Liver (tissue), 10 donors: ENCODE results near the gene CHCHD1. TPM values are rescaled to one million over a fixed set of nuclear protein-coding genes. Genes with fewer than 3 reads are reported as not detected.
"Not testable (repeated sequence)": the region's sequence is repeated elsewhere in the genome, so short reads cannot be mapped to it uniquely, and the experiment has no call there.

Experiments used
- DNase-seq: peaks from one replicate; pipeline ENCODE4 v3.0.0-alpha.2; 2017; ENCODE audit warnings: low spot score
- H3K27ac ChIP-seq, 2 donors: one replicate each; pipeline ENCODE4 v1.7.0; 2013; ENCODE audit warnings: inconsistent platforms in 2 of 2, low read length in 2 of 2, control low read depth in 1 of 2, low read depth in 1 of 2, mild to moderate bottlenecking in 1 of 2
- H3K27me3 ChIP-seq, 4 donors: one replicate each; pipeline versions ENCODE4 v1.6.1 to v1.7.0; 2013; ENCODE audit warnings: low read length in 3 of 4, inconsistent platforms in 1 of 4, mild to moderate bottlenecking in 1 of 4, moderate library complexity in 1 of 4; ENCODE audit not compliant: control insufficient read depth in 4 of 4, insufficient read depth in 4 of 4
- H3K36me3 ChIP-seq, 4 donors: one replicate each; pipeline versions ENCODE4 v1.6.1 to v1.7.0; 2013; ENCODE audit warnings: low read length in 3 of 4, mild to moderate bottlenecking in 3 of 4, low read depth in 1 of 4, moderate library complexity in 1 of 4; ENCODE audit not compliant: control insufficient read depth in 4 of 4, insufficient read depth in 3 of 4
- H3K4me1 ChIP-seq, 4 donors: one replicate each; pipeline versions ENCODE4 v1.6.1 to v1.7.0; 2013; ENCODE audit warnings: low read length in 3 of 4, mild to moderate bottlenecking in 3 of 4, moderate library complexity in 1 of 4; ENCODE audit not compliant: control insufficient read depth in 4 of 4, insufficient read depth in 4 of 4
- H3K4me3 ChIP-seq, 3 donors: one replicate each; pipeline versions ENCODE4 v1.6.1 to v1.7.0; 2013; ENCODE audit warnings: low read length in 3 of 3, control low read depth in 1 of 3, low read depth in 1 of 3, mild to moderate bottlenecking in 1 of 3
- H3K9ac ChIP-seq, 2 donors: one replicate each; pipeline ENCODE4 v1.7.0; 2013; ENCODE audit warnings: low read length in 2 of 2, mild to moderate bottlenecking in 2 of 2, moderate library complexity in 2 of 2, control low read depth in 1 of 2, low read depth in 1 of 2
- H3K9me3 ChIP-seq, 4 donors: one replicate each; pipeline versions ENCODE4 v1.6.1 to v1.7.0; 2013; ENCODE audit warnings: low read length in 3 of 4; ENCODE audit not compliant: control insufficient read depth in 4 of 4
- CTCF ChIP-seq: fragments of 150-350 bp; IDR thresholded peaks from 2 replicates; pipeline ENCODE4 v1.5.1; 2017; ENCODE audit warnings: improper control_type of control experiment, low read depth, low read length; ENCODE audit not compliant: missing input control
- EGR1 ChIP-seq, 2 donors: IDR thresholded peaks; 2 replicates each; pipeline ENCODE4 v1.6.1; 2016 to 2018; ENCODE audit warnings: antibody characterized with exemption in 2 of 2, low read depth in 2 of 2
- FOXA1 ChIP-seq: IDR thresholded peaks from 2 replicates; pipeline ENCODE4 v1.6.1; 2016; ENCODE audit warnings: antibody characterized with exemption
- GABPA ChIP-seq, 2 donors: IDR thresholded peaks in 1 of 2; conservative IDR thresholded peaks in 1 of 2; 2 replicates each; pipeline ENCODE4 v1.6.1; 2016; ENCODE audit warnings: antibody characterized with exemption in 2 of 2, mild to moderate bottlenecking in 1 of 2, moderate library complexity in 1 of 2
- JUND ChIP-seq, 2 donors: IDR thresholded peaks; 2 replicates each; pipeline ENCODE4 v1.6.1; 2016; ENCODE audit warnings: antibody characterized with exemption in 2 of 2
- MAX ChIP-seq: IDR thresholded peaks from 2 replicates; pipeline ENCODE4 v1.6.1; 2016; ENCODE audit warnings: antibody characterized with exemption
- TAF1 ChIP-seq: conservative IDR thresholded peaks from 2 replicates; pipeline ENCODE4 v1.6.1; 2016; ENCODE audit warnings: antibody characterized with exemption, mild to moderate bottlenecking
- ZBTB33 ChIP-seq: IDR thresholded peaks from 2 replicates; pipeline ENCODE4 v1.6.1; 2016; ENCODE audit warnings: antibody characterized with exemption
- WGBS: extraction: QIAGEN DNeasy Blood & Tissue Kit; methylation state at CpG from one replicate; pipeline ENCODE4 v1.1.7; 2013; 5-methylcytosine and 5-hydroxymethylcytosine counted together
- polyA plus RNA-seq, 2 donors: library from polyadenylated mRNA; stranded (reverse) in 1 of 2; unstranded in 1 of 2; fragments of 200-250 nt in 1 of 2; fragments of >200 nt in 1 of 2; fragmentation: Nextera tagmentation in 1 of 2; extraction: Ambion mirVana in 1 of 2; gene quantifications; one replicate each; pipeline versions ENCODE4 v1.2.1 to v1.2.3, GENCODE V29; 2013 to 2015
- small RNA-seq: library from RNA; depleted of rRNA; stranded (forward); fragments of <200 nt; gene quantifications from one replicate; pipeline ENCODE3, GENCODE V24; 2014
- total RNA-seq, 2 donors: library from RNA; depleted of rRNA; stranded (reverse); fragments of >200 nt; gene quantifications; one replicate each; pipeline ENCODE4 v1.2.3, GENCODE V29; 2014
- donor health status: healthy.
- donor health status: healthy.
- donor health status: healthy.
- donor health status: healthy.
- donor health status: healthy.

CHCHD1 gene
- total and polyA plus RNA-seq, 4 donors: 7.6 to 47.4 (median 23.1) TPM

- TF ChIP-seq MAX: no peak
- no peak for TF ChIP-seq CTCF
- no peak for TF ChIP-seq JUND (IDR thresholded peaks at IDR 0.05)
- no peak for TF ChIP-seq TAF1
- TF ChIP-seq GABPA (IDR thresholded peaks at IDR 0.05 in 1 of 2, conservative IDR thresholded peaks at IDR 0.05 in 1 of 2): no peak
- no peak for TF ChIP-seq FOXA1
- TF ChIP-seq ZBTB33: no peak
- TF ChIP-seq EGR1 (IDR thresholded peaks at IDR 0.05; ENCODE audit: low read depth in 2 of 2): no peak
- H3K9ac ChIP-seq: no peak overlapping the region
- H3K4me3 ChIP-seq: no peak overlapping the region
- no peaks in the 10 kb centered on the region for H3K27me3 ChIP-seq
- H3K9me3 ChIP-seq: no peaks in the 10 kb centered on the region
- no peak for DNase-seq
- no peak overlapping the region for H3K27ac ChIP-seq
- peaks cover 0 to 5% (median 3%) of the 10 kb centered on the region in 4 donors for H3K36me3 ChIP-seq
- WGBS: 98% methylated on average over 6 of the region's 6 CpGs
- no peaks in the 10 kb centered on the region for H3K4me1 ChIP-seq
These were observed 46.3 kb downstream of the CHCHD1 start for GRCh38 chr10:73828161-73828560.

- WGBS: 97% methylated on average over 7 of the region's 7 CpGs
These were observed 47.2 kb downstream of the CHCHD1 start for GRCh38 chr10:73829090-73829489.

More at GRCh38 chr10:73829090-73829489, 47.2 kb downstream of the CHCHD1 start:
- DNase-seq, H3K36me3 ChIP-seq, H3K27ac ChIP-seq, H3K4me1 ChIP-seq, H3K27me3 ChIP-seq, H3K4me3 ChIP-seq, H3K9ac ChIP-seq, H3K9me3 ChIP-seq: not testable (repeated sequence)

Small RNA genes within 50 kb of the gene (small RNA-seq; reads per million reads assigned to genes)
- not detected for gene AC022400.4
- gene AC022400.9: not detected
- not detected for gene ZSWIM8-AS1

Other genes starting within 250 kb of the CHCHD1 start
- 1 to 10 TPM; 3.6 to 9.0 TPM for gene USP54, start 190.7 kb upstream of the CHCHD1 start, total RNA-seq
- 10 to 100 TPM in 1 of 2 donors, 1 to 10 TPM in 1; 1.3 to 10.4 TPM for gene USP54, start 190.7 kb upstream of the CHCHD1 start, polyA plus RNA-seq
- gene MYOZ1, start 140.6 kb upstream of the CHCHD1 start, total RNA-seq: under 1 TPM; 0.17 to 0.23 TPM
- gene MYOZ1, start 140.6 kb upstream of the CHCHD1 start, polyA plus RNA-seq: under 1 TPM in 1 of 2 donors, not detected in 1; 0.14 TPM
- gene SYNPO2L, start 126.0 kb upstream of the CHCHD1 start, total RNA-seq: under 1 TPM in 1 of 2 donors, not detected in 1; under 0.01 TPM
- gene SYNPO2L, start 126.0 kb upstream of the CHCHD1 start, polyA plus RNA-seq: under 1 TPM in 1 of 2 donors, not detected in 1; 0.02 TPM
- gene AGAP5, start 83.9 kb upstream of the CHCHD1 start, total RNA-seq: 1 to 10 TPM; 3.3 to 9.1 TPM
- gene AGAP5, start 83.9 kb upstream of the CHCHD1 start, polyA plus RNA-seq: 1 to 10 TPM; 1.4 to 1.7 TPM
- 10 to 100 TPM; 41.4 to 48.1 TPM for gene SEC24C, start 37.7 kb upstream of the CHCHD1 start, total RNA-seq
- gene SEC24C, start 37.7 kb upstream of the CHCHD1 start, polyA plus RNA-seq: 10 to 100 TPM; 15.0 to 40.5 TPM
- 10 to 100 TPM; 35.3 to 66.2 TPM for gene ZSWIM8, start 3.6 kb downstream of the CHCHD1 start, total RNA-seq
- 10 to 100 TPM; 33.3 to 53.4 TPM for gene ZSWIM8, start 3.6 kb downstream of the CHCHD1 start, polyA plus RNA-seq
- gene NDST2, start 29.6 kb downstream of the CHCHD1 start, total RNA-seq: 10 to 100 TPM; 11.4 to 14.0 TPM
- gene NDST2, start 29.6 kb downstream of the CHCHD1 start, polyA plus RNA-seq: 1 to 10 TPM; 6.5 to 7.6 TPM
- 10 to 100 TPM in 1 of 2 donors, 1 to 10 TPM in 1; 9.3 to 18.3 TPM for gene CAMK2G, start 92.5 kb downstream of the CHCHD1 start, total RNA-seq
- gene CAMK2G, start 92.5 kb downstream of the CHCHD1 start, polyA plus RNA-seq: 10 to 100 TPM in 1 of 2 donors, 1 to 10 TPM in 1; 6.8 to 10.4 TPM
- 1 to 10 TPM in 1 of 2 donors, under 1 TPM in 1; 0.67 to 1.0 TPM for gene PLAU, start 129.1 kb downstream of the CHCHD1 start, total RNA-seq
- under 1 TPM; 0.40 to 0.91 TPM for gene PLAU, start 129.1 kb downstream of the CHCHD1 start, polyA plus RNA-seq
- 10 to 100 TPM; 20.6 to 37.8 TPM for gene VCL, start 216.1 kb downstream of the CHCHD1 start, total RNA-seq
- 10 to 100 TPM in 1 of 2 donors, 1 to 10 TPM in 1; 4.3 to 14.0 TPM for gene VCL, start 216.1 kb downstream of the CHCHD1 start, polyA plus RNA-seq